AG09319 (cell line): ENCODE results near the gene NEXN.

ENCODE experiments used
- DNase-seq: peaks from one replicate; pipeline ENCODE4 v3.0.0-alpha.2; 2010; ENCODE audit warnings: low read depth; ENCODE audit errors: extremely low read depth
- CTCF ChIP-seq: IDR thresholded peaks from 2 replicates; pipeline ENCODE4 v1.5.1; 2011; ENCODE audit warnings: low read depth, mild to moderate bottlenecking, inconsistent platforms, low read length, moderate library complexity

NEXN gene

GRCh38 chr1:77958391-77958790 is 70.0 kb downstream of the NEXN start:
- TF ChIP-seq CTCF = no peak
- peak; percentile 30 for DNase-seq

GRCh38 chr1:77958850-77959249 is 70.4 kb downstream of the NEXN start:
- no peak for TF ChIP-seq CTCF

GRCh38 chr1:77961392-77961791 is 73.0 kb downstream of the NEXN start:
- TF ChIP-seq CTCF = no peak
- DNase-seq = no peak

More at GRCh38 chr1:77958850-77959249, 70.4 kb downstream of the NEXN start:
- no peak for DNase-seq

- no peak for DNase-seq
- TF ChIP-seq CTCF = no peak
Measured at GRCh38 chr1:77966291-77966690, 77.9 kb downstream of the NEXN start.

GRCh38 chr1:77970192-77970591 is 81.8 kb downstream of the NEXN start:
- TF ChIP-seq CTCF = no peak
- DNase-seq = no peak

- DNase-seq = no peak
Measured at GRCh38 chr1:77972080-77972479, 83.7 kb downstream of the NEXN start.

GRCh38 chr1:77975386-77975785 is 87.0 kb downstream of the NEXN start:
- TF ChIP-seq CTCF = no peak
- no peak for DNase-seq

More at GRCh38 chr1:77972080-77972479, 83.7 kb downstream of the NEXN start:
- TF ChIP-seq CTCF = no peak
